GM10266 (cell line): Measurements from ENCODE around the gene RANBP3L.

ENCODE experiments used
- DNase-seq: peaks from one replicate; pipeline ENCODE4 v3.0.0; 2012; ENCODE audit errors: extremely low spot score
- CTCF ChIP-seq: IDR thresholded peaks from 2 replicates; pipeline ENCODE4 v1.5.1; 2012; ENCODE audit warnings: mild to moderate bottlenecking, low read depth; ENCODE audit not compliant: control insufficient read depth, insufficient read depth; ENCODE audit errors: missing control alignments

The RANBP3L gene

GRCh38 chr5:36251218-36251617 is 50.5 kb downstream of the RANBP3L start:
- TF ChIP-seq CTCF: no peak
- no peak for DNase-seq

DNA sequence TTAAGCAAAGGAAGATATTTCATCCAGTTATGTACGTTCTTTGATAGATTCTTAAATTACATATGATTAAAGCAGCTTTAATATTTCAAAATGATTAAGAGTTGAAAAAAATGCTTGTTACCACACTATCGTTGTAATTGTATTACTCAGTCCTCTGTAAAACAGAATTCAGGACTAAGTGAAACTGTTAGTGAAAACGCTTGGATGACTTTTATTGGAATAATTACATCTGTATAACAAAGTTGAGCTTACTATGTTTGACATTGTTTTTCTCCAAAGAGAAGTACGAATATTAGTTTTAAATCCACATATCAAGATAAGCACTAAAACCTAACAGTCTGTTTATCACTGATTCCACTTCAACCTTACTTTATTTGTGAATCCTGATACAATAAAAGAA is 51.3 kb downstream of the RANBP3L start:
- TF ChIP-seq CTCF: no peak
- no peak for DNase-seq

DNA sequence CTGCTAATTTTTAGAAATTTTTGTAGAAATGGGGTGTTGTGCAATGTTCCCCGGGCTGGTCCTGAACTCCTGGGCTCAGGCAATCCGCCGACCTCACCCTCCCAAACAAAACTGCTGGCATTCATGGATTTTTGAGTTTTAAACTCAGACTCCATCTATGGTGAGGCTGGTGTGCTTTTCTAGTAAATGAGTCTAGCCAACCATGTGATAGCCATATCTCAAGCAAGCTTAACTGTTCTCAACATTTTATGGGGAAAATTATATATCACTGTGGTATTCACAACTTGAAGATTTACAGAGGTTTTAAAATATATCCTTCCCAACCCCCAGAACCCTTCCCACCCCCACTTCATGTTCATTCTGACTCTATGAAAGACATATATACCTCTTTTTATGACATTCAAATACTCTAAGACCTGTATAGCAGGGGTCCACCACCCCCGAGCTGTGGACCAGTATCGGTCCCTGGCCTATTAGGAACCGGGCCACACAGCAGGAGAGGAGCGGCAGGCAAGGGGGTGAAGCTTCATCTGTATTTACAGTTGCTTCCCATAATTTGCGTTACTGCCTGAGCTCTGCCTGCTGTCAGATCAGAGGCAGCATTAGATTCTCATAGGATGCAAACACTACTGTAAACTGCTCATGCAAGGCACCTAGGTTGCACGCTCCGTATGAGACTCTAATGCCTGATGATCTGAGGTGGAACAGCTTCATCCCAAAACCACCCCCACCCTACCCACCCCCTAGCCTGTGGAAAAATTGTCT is 55.5 kb downstream of the RANBP3L start:
- no peak for DNase-seq
- TF ChIP-seq CTCF: no peak

GRCh38 chr5:36244076-36244475 is 57.6 kb downstream of the RANBP3L start:
- TF ChIP-seq CTCF: no peak
- no peak for DNase-seq

DNA sequence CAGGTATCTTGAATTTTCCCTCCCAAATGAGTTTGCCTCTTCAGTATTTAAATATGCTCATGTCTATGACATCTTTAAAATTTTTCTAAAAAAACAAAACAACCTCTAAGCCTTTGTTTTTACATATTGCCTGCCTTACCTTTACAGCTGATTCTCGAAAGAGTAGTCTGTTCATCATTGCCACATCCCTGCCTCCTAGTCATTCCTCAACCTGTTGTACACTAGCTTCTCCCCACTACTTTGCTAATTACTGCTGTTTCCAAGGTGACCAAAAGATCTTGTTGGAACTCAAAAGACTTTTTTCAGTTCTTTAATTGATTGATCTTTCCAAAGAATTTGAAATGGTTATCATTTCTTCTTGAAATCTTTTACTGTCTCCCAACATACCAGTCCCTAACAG is 58.0 kb downstream of the RANBP3L start:
- TF ChIP-seq CTCF: no peak
- no peak for DNase-seq

DNA sequence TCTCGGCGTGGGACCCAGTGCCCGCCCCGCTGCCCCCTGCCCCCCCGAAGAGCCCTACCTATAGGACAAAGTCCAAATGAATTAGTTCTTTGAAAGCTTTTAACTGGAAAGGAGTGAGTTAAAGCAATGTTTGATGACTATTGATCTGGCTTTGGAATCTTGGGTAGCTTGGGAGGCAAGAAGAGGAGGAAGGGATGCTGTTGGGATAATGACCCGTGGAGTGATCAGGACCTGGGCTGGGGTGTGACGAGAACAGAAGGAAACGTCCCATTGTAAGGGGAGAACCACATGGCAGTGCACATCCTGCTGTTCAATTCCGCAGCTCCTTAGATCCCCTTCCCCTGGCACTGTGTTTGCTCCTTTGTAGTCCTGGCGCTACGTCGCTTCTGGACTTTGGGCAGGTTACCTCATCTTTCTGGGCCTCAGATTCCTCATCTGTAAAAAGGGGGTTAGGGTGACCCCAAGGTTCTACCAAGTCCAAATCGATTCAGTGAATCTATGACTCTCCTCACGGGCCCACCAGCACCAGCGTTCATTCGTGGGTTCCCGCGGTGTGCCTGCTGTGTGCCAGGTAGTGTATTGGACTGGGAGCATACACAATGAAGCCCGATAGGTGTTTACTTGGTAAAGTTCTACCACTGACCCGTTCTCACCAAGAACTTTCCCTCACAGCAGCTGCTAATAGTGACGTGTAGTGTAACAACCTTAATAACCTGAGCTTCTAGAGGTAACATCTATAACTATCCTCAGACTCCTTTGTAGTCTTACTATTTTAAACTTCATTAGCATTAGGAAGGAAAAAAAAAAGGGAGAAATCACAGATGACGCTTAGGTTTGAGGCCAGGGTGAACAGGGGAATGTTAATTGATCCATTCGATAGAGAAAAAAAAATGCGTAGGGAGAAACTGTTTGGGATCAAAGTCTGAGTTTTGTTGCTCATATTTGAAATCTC is 58.9 kb downstream of the RANBP3L start:
- TF ChIP-seq CTCF: no peak
- peak; percentile 15 for DNase-seq
